DMS 273 (cell line): ENCODE measurements around the gene KIRREL3.

Source experiments
- DNase-seq: peaks from one replicate; lab custom pipeline; 2025; ENCODE audit not compliant: unreplicated experiment; lab: John Stamatoyannopoulos, UW

KIRREL3 gene

GRCh38 chr11:126997641-126998040 is 2.9 kb downstream of the KIRREL3 start:
- no peak for DNase-seq

GRCh38 chr11:126997196-126997595 is 3.4 kb downstream of the KIRREL3 start:
- no peak for DNase-seq

GRCh38 chr11:126996036-126996804 is 4.3 kb downstream of the KIRREL3 start:
- DNase-seq = no peak

GRCh38 chr11:126993599-126993998 is 7.0 kb downstream of the KIRREL3 start:
- no peak for DNase-seq

- DNase-seq = no peak
Measured at GRCh38 chr11:126992804-126993111, 7.8 kb downstream of the KIRREL3 start.

- no peak for DNase-seq
Measured at GRCh38 chr11:126992065-126992803, 8.3 kb downstream of the KIRREL3 start.

GRCh38 chr11:126991596-126991995 is 9.0 kb downstream of the KIRREL3 start:
- DNase-seq = no peak

GRCh38 chr11:126990716-126991480 is 9.7 kb downstream of the KIRREL3 start:
- no peak for DNase-seq

- peak; percentile 70 for DNase-seq
Measured at GRCh38 chr11:126989942-126990715, 10.4 kb downstream of the KIRREL3 start.

GRCh38 chr11:126988655-126989054 is 11.9 kb downstream of the KIRREL3 start:
- DNase-seq = no peak

- no peak for DNase-seq
Measured at GRCh38 chr11:126981635-126982034, 18.9 kb downstream of the KIRREL3 start.

GRCh38 chr11:126978911-126979310 is 21.7 kb downstream of the KIRREL3 start:
- no peak for DNase-seq

GRCh38 chr11:126978165-126978564 is 22.4 kb downstream of the KIRREL3 start:
- no peak for DNase-seq

- no peak for DNase-seq
Measured at GRCh38 chr11:126973051-126973450, 27.5 kb downstream of the KIRREL3 start.

GRCh38 chr11:126971305-126971704 is 29.3 kb downstream of the KIRREL3 start:
- DNase-seq = no peak

- DNase-seq = peak; percentile 6
Measured at GRCh38 chr11:126969865-126970479, 30.6 kb downstream of the KIRREL3 start.

- DNase-seq = no peak
Measured at GRCh38 chr11:126968915-126969314, 31.7 kb downstream of the KIRREL3 start.

- no peak for DNase-seq
Measured at GRCh38 chr11:126965331-126965730, 35.2 kb downstream of the KIRREL3 start.

GRCh38 chr11:126963603-126964363 is 36.8 kb downstream of the KIRREL3 start:
- no peak for DNase-seq

- no peak for DNase-seq
Measured at GRCh38 chr11:126963115-126963514, 37.5 kb downstream of the KIRREL3 start.
